Femur (tissue), 1 donor: ENCODE data around the gene DENND1B.
"Not testable (repeated sequence)": the region's sequence is repeated elsewhere in the genome, so short reads cannot be mapped to it uniquely, and the experiment has no call there.

Source experiments
- DNase-seq: peaks from one replicate; pipeline ENCODE4 v3.0.0-alpha.2; 2017

The DENND1B gene

GRCh38 chr1:197619008-197619640 is 156.2 kb downstream of the DENND1B start:
- no peak for DNase-seq

DNA sequence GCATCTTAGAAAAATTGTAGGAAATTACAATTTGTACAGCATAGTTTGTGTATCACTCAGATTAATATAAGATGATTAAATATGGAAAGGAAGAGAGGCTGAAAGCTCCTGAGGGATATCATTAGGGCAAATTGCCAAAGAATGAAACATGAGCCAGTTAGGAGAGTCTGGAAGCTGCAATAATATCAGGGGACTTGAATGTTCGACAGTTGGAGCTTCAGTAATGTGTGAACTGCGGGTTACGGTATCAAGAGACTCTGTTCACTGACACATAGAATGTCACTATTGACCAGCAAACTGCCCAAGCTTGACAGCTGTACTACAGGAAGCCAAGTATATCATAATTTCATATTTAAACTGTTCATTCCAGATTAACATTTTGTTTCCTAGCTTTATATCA is 157.2 kb downstream of the DENND1B start:
- DNase-seq = no peak

DNA sequence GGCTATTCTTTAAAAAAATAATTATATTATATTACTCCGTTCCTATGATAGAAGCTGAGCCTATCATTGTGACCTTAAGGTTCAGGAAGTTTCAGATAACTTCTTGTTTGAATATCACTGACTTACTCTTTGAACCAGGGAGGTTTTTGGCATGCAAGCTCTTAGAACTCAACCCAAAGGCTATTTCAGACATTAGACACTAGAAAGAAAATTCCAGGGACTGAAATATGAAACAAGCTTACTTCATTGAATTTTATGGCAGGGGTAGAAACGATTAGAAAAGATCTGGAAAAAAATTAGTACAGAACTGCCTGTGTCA is 159.6 kb downstream of the DENND1B start:
- DNase-seq = no peak

DNA sequence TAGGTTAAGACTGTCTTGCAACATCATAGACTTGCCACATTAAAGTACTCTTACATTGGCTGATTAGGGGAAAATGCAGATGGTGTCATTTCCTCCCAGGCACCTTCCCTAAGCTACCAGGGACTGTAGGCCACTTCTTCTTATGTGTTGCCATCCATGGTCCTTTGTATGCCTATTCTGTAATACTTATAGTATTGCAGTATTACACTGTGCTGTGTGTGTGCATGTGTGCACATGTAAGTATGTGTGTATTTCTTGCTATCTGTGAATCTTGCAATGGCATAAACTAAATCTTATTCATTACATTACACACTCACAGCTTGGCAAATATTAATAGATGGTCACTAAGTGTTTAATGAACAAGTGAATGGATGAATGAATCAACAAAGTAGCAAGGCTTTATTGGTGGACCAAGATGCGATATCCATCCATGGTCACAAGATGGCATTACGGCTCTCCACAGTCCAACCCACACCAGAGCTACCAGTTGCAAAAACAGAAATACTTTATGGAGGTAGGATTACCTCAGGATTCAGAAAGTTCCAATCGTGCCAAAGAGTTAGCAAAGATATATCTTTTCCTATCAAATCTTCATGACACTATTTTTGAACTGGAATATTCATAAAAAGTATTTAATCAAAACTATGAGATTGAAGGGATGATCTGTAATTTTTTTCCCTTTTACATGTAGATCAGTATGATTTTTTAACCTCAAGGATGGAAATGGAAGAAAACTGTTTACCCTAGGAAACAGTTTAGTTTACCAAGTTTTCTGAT is 160.2 kb downstream of the DENND1B start:
- DNase-seq = peak; percentile 23

DNA sequence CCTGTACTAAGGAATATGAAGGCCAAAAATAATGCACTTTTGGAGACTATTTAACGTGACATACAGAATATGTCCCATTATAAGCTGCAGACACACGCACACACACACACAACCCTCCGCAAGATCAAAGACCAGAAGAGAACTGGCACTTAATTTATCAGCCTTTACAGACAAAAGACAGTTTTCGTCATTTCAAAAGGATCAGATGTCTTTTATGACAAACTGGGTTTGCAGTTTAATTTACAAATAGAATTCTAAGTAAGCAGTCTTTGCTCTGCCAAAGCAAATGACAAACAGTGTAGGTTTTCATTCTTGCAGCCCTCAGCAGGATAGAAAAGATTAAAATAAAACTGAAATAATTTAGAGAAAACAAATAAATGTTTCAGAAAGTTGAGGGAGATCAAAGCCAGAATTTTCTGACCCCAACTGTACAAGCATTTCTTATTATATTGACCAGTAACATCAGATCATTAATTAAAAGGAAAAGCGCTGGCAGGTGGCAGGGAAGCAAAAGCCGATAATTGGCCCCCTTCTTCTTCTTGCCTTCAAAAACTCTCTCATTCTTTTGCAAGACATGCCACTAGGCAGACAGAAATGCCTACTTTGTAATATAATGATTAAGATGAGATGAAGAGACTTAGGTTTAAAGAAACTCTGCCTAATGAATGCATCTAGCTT is 169.0 kb downstream of the DENND1B start:
- no peak for DNase-seq

DNA sequence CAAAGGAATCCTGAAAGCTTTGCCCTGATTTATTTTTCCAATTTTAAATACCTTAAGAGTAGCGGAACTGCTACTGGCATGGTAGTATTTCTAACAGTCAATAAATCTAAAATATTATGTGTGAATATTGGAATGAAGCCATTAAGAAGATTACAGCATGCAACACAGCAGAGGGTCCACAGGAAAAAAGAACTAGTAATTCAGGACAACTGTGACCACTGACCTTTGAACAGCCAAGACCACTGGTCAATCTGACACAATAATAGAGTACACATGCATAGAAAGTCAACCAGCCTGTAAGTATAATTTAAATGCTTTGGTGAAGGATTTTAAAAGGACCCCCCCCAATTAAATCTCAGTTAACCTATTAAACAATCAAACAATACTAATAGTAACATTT is 171.0 kb downstream of the DENND1B start:
- DNase-seq = no peak

DNA sequence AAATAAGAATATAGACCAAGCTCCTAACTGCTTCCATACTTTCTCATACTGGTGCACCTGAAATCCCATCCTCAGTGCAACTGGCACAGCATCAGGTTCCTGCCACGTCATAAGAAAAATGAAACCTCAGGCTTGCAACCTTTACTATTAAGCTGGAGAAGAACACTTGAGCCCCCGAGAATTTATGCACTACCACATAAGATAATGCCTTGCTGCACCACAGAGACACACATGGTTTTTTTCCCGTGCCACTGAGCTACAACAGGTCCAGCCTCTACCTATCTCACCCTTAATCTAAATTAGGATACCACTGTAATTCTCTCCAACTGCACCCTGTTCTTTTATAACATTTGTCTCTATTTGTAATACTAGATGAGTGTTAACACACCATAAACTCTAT is 174.5 kb downstream of the DENND1B start:
- no peak for DNase-seq

DNA sequence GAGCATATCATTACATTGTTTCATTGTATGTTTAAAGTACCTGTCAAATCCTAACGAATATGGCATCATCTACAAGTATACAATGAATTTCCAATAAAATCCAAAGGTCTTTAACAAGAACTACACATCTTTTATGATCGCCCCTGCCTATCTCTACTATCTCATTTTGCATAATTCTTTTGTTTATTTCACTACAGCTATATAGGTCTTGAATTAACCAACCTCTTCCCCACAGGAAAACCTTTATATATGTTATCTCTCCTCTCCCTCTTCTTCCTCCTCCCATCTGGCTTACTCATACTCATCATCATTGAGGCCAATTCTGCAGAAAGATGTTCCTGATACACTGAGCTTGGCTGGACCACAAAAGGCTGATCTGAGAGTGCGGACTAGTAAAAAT is 175.5 kb downstream of the DENND1B start:
- no peak for DNase-seq

DNA sequence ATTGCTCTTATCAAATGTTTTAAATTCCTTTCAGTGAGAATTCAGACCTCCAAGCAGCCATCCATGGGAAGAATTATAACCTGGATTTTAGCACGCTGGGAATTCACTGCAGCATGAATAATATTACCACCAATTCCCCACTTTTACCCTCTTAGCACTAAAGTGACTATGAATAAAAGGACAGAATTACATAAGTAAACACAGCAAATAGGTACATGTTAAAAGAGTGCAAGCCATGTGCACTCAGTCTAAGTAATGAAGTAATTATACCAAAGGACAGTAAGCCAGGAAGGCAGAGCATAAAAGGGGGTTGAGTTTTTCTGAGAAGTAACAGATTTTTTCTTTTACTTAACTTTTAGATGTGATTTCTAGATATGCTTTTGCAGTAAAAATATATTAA is 176.3 kb downstream of the DENND1B start:
- no peak for DNase-seq

- DNase-seq = no peak
Observed at GRCh38 chr1:197595304-197595904, 179.9 kb downstream of the DENND1B start.

DNA sequence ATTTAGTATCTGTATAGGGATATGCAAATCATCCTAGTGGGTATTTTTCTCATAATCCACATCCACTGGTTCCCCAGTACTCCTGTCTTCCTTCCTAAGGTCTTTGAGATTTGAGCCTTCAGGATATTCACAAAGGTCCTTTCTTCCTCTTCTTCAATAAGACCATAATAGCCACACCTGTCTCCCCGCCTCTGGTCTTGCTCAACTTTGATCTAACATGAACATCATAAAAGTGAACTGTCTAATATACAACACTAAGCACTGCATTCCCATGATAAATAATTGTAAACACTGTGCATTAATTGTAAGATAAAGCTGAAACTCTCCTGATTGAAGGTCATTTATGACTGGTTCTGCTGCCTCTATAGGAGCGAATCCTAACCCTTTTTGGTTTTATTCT is 184.6 kb downstream of the DENND1B start:
- DNase-seq = no peak

DNA sequence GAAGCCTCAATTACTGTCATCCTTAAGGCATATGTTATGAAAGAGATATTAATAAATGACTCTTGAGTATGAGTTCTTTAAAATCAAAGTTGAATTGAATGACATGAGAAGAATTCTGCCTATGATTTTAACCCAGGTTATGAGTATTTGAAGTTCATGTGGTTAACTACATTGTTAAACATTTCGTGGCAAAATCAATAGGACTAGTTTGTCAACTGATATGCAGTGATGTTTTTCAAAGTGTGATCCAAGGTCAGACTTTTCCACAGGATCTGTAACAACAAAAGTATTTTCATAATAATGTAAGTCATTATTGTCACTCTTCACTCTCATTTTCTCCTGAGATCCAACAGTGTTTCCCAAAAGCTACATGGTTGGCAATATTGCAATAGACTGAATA is 189.5 kb downstream of the DENND1B start:
- no peak for DNase-seq

- DNase-seq = no peak
Observed at GRCh38 chr1:197577580-197577979, 197.7 kb downstream of the DENND1B start.

- DNase-seq = not testable (repeated sequence)
Observed at GRCh38 chr1:197575531-197575930, 199.7 kb downstream of the DENND1B start.

- DNase-seq = no peak
Observed at GRCh38 chr1:197572169-197572568, 203.1 kb downstream of the DENND1B start.

- DNase-seq = no peak
Observed at GRCh38 chr1:197567442-197567841, 207.8 kb downstream of the DENND1B start.

- DNase-seq = no peak
Observed at GRCh38 chr1:197561041-197561440, 214.2 kb downstream of the DENND1B start.

GRCh38 chr1:197559655-197560054 is 215.6 kb downstream of the DENND1B start:
- no peak for DNase-seq

GRCh38 chr1:197559244-197559643 is 216.0 kb downstream of the DENND1B start:
- DNase-seq = no peak

DNA sequence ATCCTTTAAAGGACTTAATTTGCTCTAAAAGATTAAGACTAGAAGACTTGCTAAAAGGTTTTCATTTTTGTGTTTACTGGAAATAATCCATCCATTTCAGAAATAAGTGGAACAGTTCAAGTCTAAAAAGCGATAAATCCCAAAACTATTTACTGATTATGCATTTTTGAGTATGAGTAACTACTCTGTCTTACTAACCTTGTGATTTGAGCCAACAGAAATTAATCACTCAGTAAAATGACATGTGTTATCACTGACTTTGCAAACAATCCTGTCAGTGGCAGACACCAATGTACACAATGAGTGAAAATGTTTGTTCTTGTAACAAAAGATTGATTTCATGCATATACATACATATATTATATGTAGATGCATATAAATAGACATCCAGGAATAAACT is 218.0 kb downstream of the DENND1B start:
- DNase-seq = no peak

DNA sequence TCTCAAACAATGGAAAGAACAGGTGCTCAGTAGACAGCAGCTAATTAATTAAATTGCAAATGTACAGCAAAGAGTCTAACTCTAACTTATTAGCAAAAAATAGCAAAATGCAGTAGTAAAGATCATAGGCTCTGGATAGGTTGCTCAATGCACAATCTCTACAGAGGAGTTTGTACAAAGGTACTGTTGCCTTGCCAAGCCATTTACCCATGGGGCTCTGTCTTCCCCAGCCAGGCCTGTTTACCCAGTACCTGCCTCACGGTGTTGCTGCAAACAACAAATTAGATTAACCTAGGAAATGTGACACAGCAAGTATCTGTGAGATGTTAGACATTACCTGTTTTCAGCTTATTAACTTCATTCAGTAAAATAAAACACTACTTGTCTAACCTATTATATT is 222.0 kb downstream of the DENND1B start:
- no peak for DNase-seq

DNA sequence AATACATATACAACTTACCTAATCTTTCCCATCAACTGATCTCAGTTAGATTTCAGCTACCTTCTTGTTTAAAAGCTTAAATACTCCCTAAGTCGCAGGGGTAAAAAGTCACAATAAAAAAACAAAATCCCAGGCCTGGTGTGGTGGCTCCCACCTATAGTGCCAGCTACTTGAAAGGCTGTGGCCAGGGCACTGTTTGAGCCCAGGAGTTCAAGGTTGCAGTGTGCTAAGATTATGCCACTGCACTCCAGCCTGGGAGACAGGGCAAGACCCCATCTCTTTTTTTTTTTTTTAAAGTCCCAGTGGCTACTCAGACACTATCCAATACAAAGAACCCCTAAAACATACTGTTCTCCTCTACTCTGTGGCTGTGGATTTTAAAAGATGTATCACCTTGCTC is 228.3 kb downstream of the DENND1B start:
- no peak for DNase-seq

- DNase-seq = no peak
Observed at GRCh38 chr1:197544553-197544952, 230.7 kb downstream of the DENND1B start.

DNA sequence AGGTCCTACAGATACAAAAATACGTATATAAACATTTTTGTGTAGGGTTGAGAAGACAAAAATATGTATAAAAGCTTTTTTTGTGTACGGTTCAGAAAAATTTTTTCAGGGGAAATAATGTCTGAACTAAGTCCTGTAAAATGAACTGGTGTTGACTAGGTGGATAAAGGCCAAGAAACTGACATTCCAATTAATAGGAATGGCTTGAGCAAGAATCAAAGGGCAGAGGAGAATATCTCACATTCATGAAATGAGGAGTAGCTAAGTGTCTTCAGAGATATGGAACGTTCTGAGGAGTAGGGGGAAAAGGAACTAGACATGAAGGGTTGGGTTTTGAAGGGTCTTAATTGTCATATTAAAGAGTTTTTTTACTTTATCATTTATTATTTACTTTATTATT is 231.2 kb downstream of the DENND1B start:
- DNase-seq = no peak
